GM12801 (cell line): ENCODE data around the gene CIT.

ENCODE experiments used
- CTCF ChIP-seq: IDR thresholded peaks from one replicate; pipeline ENCODE4 v1.5.1; 2011; ENCODE audit warnings: control low read depth; ENCODE audit not compliant: insufficient read length; ENCODE audit errors: extremely low read depth

The CIT gene

GRCh38 chr12:119652665-119653064 is 224.5 kb downstream of the CIT start:
- no peak for TF ChIP-seq CTCF

DNA sequence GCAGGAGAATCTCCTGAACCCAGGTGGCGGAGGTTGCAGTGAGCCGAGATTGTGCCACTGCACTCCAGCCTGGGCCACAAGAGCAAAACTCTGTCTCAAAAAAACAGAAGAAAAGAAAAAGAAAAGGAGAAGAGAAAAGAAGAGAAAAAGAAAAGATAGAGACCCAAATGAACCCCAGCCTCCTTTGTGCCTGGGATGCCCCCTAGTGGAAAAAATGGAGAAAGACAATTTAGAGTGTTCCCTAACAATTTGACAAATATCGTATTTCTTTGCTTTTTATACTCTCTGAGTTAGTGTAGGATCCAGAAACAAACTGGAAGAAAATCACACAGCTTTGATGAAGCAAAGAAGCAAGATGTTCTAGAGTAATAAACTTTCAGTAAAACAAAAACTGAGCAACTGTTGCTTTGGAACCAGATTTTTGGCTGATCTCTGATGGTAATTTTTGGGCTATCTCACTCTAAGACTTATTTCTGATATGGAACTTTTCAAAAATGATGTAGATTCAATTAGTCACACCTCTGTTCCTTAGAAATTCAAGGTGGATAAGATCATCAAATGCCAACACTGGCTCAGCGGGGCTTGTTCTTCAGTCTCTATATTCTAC is 227.8 kb downstream of the CIT start:
- no peak for TF ChIP-seq CTCF

DNA sequence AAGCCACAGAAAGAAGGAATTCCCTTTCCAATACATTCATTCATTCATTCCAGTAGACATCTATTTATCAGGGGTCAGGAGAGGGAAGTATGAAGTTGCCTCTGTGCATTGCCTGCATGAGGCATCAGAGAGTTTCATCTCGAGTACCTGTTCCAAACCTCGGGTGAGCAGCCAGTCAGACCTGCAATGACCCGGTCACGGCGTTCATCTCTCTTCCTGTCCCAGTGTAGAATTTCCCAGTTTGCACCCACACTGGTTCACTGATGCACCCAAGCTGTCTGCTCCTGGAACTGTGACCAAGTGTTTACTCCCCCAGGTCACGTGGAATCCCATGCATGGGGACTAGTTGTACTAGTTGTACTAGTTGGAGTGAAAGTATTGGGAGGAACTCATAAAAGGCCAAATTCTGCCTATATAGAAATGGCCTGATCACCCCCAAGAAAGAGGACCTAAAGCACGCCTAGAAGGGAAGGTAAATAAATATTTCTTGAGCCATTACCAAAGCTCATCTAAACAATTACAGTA is 231.5 kb downstream of the CIT start:
- TF ChIP-seq CTCF, result no peak

DNA sequence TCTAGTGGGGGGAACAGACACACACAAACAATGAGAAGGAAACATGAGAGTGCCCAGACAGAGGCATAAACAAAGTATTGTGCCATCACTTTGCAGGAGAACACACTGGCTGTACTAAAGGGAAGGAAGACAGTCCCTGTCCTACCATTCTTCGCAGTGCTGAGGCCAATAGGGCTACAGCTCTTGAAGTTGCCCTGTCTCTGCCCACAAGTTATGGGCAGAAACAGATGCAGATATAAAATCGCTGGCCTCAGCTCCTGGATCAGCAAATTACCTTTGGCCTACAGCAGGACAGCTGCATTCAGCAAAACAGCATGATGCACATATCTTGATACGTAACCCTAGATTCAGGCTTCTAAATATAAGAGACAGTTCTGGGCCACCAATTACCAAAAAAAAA is 232.2 kb downstream of the CIT start:
- no peak for TF ChIP-seq CTCF

DNA sequence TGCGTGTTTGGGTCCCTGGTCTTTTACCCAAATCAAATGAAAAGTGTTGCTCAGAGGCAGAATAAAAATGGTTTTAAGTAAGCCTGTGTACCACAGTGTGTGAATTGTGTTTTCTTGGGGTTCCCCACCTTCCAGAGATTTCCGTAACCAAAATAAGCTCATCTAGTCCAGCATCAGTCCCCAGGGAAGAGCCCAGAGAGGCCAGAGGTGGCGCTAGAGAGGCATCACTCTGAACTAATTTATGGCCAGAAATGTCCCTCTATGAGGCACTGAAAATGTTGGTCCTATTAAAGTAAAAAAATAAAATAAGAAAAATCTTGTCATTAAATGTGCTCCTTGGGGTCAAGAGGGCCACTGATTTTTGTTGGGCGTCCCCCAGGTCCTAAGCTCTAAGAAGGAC is 234.1 kb downstream of the CIT start:
- TF ChIP-seq CTCF, result no peak
